Keratinocyte (primary cell): ENCODE results near the gene BTN2A1.

Source experiments
- EZH2 ChIP-seq: IDR thresholded peaks from one replicate; pipeline ENCODE4 v1.6.1; 2012; ENCODE audit warnings: inconsistent platforms, mild to moderate bottlenecking, low read length, moderate library complexity
- TF ChIP-seq, protein P1 (sequence below), 3 experiments: IDR thresholded peaks in 1 of 3; conservative IDR thresholded peaks in 1 of 3; optimal IDR thresholded peaks in 1 of 3; 2 replicates in 2 of 3; 3 replicates in 1 of 3; pipeline versions ENCODE3 to v1.5.1; 2011; ENCODE audit warnings: low read length in 3 of 3, mild to moderate bottlenecking in 3 of 3, moderate library complexity in 2 of 3, control low read depth in 1 of 3, inconsistent platforms in 1 of 3; ENCODE audit not compliant: insufficient read depth in 2 of 3; ENCODE audit errors: extremely low read depth in 1 of 3

DNA sequence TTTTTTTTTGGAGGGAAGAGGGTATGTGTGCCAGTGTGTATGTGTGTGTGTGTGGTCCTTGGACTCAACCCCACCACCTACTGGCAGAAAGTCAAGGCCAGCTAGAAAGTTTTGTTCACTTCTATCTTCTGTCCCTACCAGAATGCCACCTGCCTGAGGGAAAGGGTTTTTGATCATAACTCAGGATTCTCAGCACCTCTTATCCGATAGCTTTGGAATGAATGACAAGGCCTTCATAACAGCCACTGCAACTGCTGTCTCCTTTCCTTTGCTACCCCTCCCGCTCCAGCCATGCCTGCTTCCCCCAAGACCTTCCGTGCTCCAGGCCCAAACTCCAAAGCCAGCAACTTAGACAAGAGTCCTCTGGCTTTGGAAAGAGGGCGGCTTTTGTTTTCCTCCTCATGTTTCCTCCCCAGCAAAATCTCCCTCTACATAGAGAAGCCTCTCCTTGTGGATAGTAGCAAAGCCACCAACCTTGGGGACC is 37.0 kb upstream of the BTN2A1 start:
- TF ChIP-seq, protein P1, sequence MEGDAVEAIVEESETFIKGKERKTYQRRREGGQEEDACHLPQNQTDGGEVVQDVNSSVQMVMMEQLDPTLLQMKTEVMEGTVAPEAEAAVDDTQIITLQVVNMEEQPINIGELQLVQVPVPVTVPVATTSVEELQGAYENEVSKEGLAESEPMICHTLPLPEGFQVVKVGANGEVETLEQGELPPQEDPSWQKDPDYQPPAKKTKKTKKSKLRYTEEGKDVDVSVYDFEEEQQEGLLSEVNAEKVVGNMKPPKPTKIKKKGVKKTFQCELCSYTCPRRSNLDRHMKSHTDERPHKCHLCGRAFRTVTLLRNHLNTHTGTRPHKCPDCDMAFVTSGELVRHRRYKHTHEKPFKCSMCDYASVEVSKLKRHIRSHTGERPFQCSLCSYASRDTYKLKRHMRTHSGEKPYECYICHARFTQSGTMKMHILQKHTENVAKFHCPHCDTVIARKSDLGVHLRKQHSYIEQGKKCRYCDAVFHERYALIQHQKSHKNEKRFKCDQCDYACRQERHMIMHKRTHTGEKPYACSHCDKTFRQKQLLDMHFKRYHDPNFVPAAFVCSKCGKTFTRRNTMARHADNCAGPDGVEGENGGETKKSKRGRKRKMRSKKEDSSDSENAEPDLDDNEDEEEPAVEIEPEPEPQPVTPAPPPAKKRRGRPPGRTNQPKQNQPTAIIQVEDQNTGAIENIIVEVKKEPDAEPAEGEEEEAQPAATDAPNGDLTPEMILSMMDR (optimal IDR thresholded peaks at IDR 0.05 in 1 of 3, IDR thresholded peaks at IDR 0.05 in 1 of 3, conservative IDR thresholded peaks at IDR 0.05 in 1 of 3; ENCODE audit: extremely low read depth in 1 of 3, insufficient read depth in 2 of 3, low read length in 3 of 3), result peak; percentile 35 to 54 (median 53)
- no peak for TF ChIP-seq EZH2
